Esophagus muscularis mucosa (tissue), 4 donors: ENCODE results near the gene ATP2A1. TPM values are rescaled to one million over a fixed set of nuclear protein-coding genes. Genes with fewer than 3 reads are reported as not detected.
"Not testable (repeated sequence)": the region's sequence is repeated elsewhere in the genome, so short reads cannot be mapped to it uniquely, and the experiment has no call there.

Source experiments
- DNase-seq: peaks from one replicate; pipeline ENCODE4 v3.0.0-alpha.2; 2017; ENCODE audit errors: extremely low spot score
- H3K27ac ChIP-seq, 4 donors: fragments of 200-600 bp; sonication (generic); replicated peaks in 1 of 4; 1 replicate in 3 of 4; 2 replicates in 1 of 4; pipeline ENCODE4 v1.5.1; 2016 to 2019; ENCODE audit warnings: mild to moderate bottlenecking in 1 of 4
- H3K27me3 ChIP-seq, 4 donors: fragments of 200-600 bp; sonication (generic); one replicate each; pipeline versions ENCODE4 v1.5.1 to v1.6.0; 2016 to 2019
- H3K36me3 ChIP-seq, 4 donors: fragments of 200-600 bp; sonication (generic); one replicate each; pipeline ENCODE4 v1.5.1; 2016 to 2019
- H3K4me1 ChIP-seq, 4 donors: fragments of 200-600 bp; sonication (generic); one replicate each; pipeline ENCODE4 v1.5.1; 2016 to 2019
- H3K4me3 ChIP-seq, 4 donors: fragments of 200-600 bp; sonication (generic); 1 replicate in 2 of 4; 2 replicates in 2 of 4; pipeline ENCODE4 v1.5.1; 2016 to 2019; ENCODE audit warnings: mild to moderate bottlenecking in 4 of 4, moderate library complexity in 1 of 4
- H3K9me3 ChIP-seq, 4 donors: fragments of 200-600 bp; sonication (generic); 1 replicate in 3 of 4; 2 replicates in 1 of 4; pipeline ENCODE4 v1.5.1; 2016 to 2019
- CTCF ChIP-seq, 3 experiments: fragments of 200-600 bp in 2 of 3; fragments of 450-650 bp in 1 of 3; sonication (generic) in 2 of 3; IDR thresholded peaks; one replicate each; pipeline ENCODE4 v1.5.1; 2017 to 2019; ENCODE audit warnings: antibody characterized with exemption in 3 of 3, mild to moderate bottlenecking in 2 of 3, moderate library complexity in 1 of 3
- EP300 ChIP-seq: sonication (generic); formaldehyde crosslinking; IDR thresholded peaks from one replicate; pipeline ENCODE4 v1.6.1; 2017; ENCODE audit warnings: antibody characterized with exemption
- POLR2A ChIP-seq: fragments of 450-650 bp; IDR thresholded peaks from one replicate; pipeline ENCODE4 v1.6.1; 2017; ENCODE audit warnings: antibody characterized with exemption, moderate library complexity, mild to moderate bottlenecking, low read depth
- POLR2AphosphoS5 ChIP-seq, 2 donors: sonication (generic); formaldehyde crosslinking; IDR thresholded peaks; one replicate each; pipeline ENCODE4 v1.6.1; 2017; ENCODE audit warnings: antibody characterized with exemption in 2 of 2
- WGBS: methylation state at CpG from one replicate; pipeline ENCODE4 v1.1.5; 2018; 5-methylcytosine and 5-hydroxymethylcytosine counted together
- intact Hi-C: fragments of 100-400 bp; cut with DNase I; formaldehyde crosslinking; loops from one replicate; pipeline ENCODE4 v1.15.1; 2023
- total RNA-seq, 4 donors: library from RNA; depleted of rRNA; stranded (reverse); fragments of >200 nt; gene quantifications; one replicate each; pipeline versions ENCODE4 v1.1.0 to v1.2.1, GENCODE V29; 2016

ATP2A1 gene
- total RNA-seq, 4 donors from 2014 or later, result 0.86 TPM; not detected in 3

- TF ChIP-seq POLR2AphosphoS5 (IDR thresholded peaks at IDR 0.05), result no peak
- TF ChIP-seq CTCF (IDR thresholded peaks at IDR 0.05), result no peak
- no peak for TF ChIP-seq EP300
- no peak for TF ChIP-seq POLR2A
- Histone ChIP-seq H3K4me3 (no peak overlapping the region), H3K9me3 (no peaks in the 10 kb centered on the region), H3K27me3 (no peaks in the 10 kb centered on the region), H3K4me1 (peaks cover 16 to 40% (median 33%) of the 10 kb centered on the region in 4 donors), H3K36me3 (peaks cover 52 to 67% (median 63%) of the 10 kb centered on the region in 4 donors), H3K27ac (no peak overlapping the region)
- WGBS, result 91% methylated on average over 13 of the region's 13 CpGs
- no peak for DNase-seq
- intact Hi-C loops, result no loop called here
These were observed 11.0 kb upstream of the ATP2A1 start for GRCh38 chr16:28867241-28867640.

GRCh38 chr16:28867646-28868045 lies 10.6 kb upstream of the ATP2A1 start:
- Histone ChIP-seq H3K4me1 (peaks cover 14 to 36% (median 29%) of the 10 kb centered on the region in 4 donors), H3K36me3 (peaks cover 55 to 71% (median 67%) of the 10 kb centered on the region in 4 donors)
- H3K9me3 ChIP-seq, H3K27me3 ChIP-seq, H3K4me3 ChIP-seq, intact Hi-C loops, DNase-seq, H3K27ac ChIP-seq: not testable (repeated sequence)
- 92% methylated on average over 9 of the region's 9 CpGs for WGBS

GRCh38 chr16:28869201-28869600 lies 9.1 kb upstream of the ATP2A1 start:
- TF ChIP-seq EP300, result no peak
- TF ChIP-seq CTCF (IDR thresholded peaks at IDR 0.05), result no peak
- no peak for TF ChIP-seq POLR2A
- no peak for TF ChIP-seq POLR2AphosphoS5 (IDR thresholded peaks at IDR 0.05)

GRCh38 chr16:28872952-28873351 lies 5.3 kb upstream of the ATP2A1 start:
- 85% methylated on average over 15 of the region's 15 CpGs for WGBS
- no peaks in the 10 kb centered on the region for H3K9me3 ChIP-seq
- intact Hi-C loops, result no loop called here
- H3K4me3 ChIP-seq, result no peak overlapping the region
- TF ChIP-seq CTCF (IDR thresholded peaks at IDR 0.05) (no peak), POLR2AphosphoS5 (IDR thresholded peaks at IDR 0.05) (no peak), EP300 (no peak), POLR2A (no peak)
- peaks cover 40 to 71% (median 68%) of the 10 kb centered on the region in 4 donors for H3K36me3 ChIP-seq
- DNase-seq, result no peak
- H3K27ac ChIP-seq, result no peak overlapping the region
- peaks cover 0 to 8% (median 0%) of the 10 kb centered on the region in 4 donors for H3K4me1 ChIP-seq
- no peaks in the 10 kb centered on the region for H3K27me3 ChIP-seq

More at GRCh38 chr16:28869201-28869600, 9.1 kb upstream of the ATP2A1 start:
- 91% methylated on average over 6 of the region's 11 CpGs for WGBS
- intact Hi-C loops, result no loop called here
- H3K4me3 ChIP-seq, result no peak overlapping the region
- DNase-seq, result no peak
- no peaks in the 10 kb centered on the region for H3K9me3 ChIP-seq
- no peak overlapping the region for H3K27ac ChIP-seq
- H3K27me3 ChIP-seq, result no peaks in the 10 kb centered on the region
- H3K36me3 ChIP-seq, result peaks cover 55 to 87% (median 82%) of the 10 kb centered on the region in 4 donors
- peaks cover 12 to 29% (median 23%) of the 10 kb centered on the region in 4 donors for H3K4me1 ChIP-seq

GRCh38 chr16:28873543-28874201 lies 4.6 kb upstream of the ATP2A1 start:
- Histone ChIP-seq H3K4me3 (no peak overlapping the region), H3K4me1 (peaks cover 0 to 10% (median 0%) of the 10 kb centered on the region in 4 donors), H3K27me3 (no peaks in the 10 kb centered on the region), H3K36me3 (peaks cover 33 to 63% (median 61%) of the 10 kb centered on the region in 4 donors), H3K9me3 (no peaks in the 10 kb centered on the region), H3K27ac (no peak overlapping the region)
- intact Hi-C loops, result no loop called here
- no peak for TF ChIP-seq POLR2A
- no peak for TF ChIP-seq POLR2AphosphoS5 (IDR thresholded peaks at IDR 0.05)
- TF ChIP-seq CTCF (IDR thresholded peaks at IDR 0.05), result peak; percentile 47 to 74 (median 52)
- no peak for TF ChIP-seq EP300
- 85% methylated on average over 15 of the region's 18 CpGs for WGBS
- no peak for DNase-seq
